Prostate gland (tissue), 2 donors: Measurements from ENCODE around the gene NXN.

Experiments used
- CTCF ChIP-seq, 4 experiments: fragments of 200-600 bp in 2 of 4; fragments of 450-650 bp in 2 of 4; sonication (generic) in 2 of 4; IDR thresholded peaks; 1 replicate in 3 of 4; 2 replicates in 1 of 4; pipeline ENCODE4 v1.5.1; 2016 to 2019; ENCODE audit warnings: antibody characterized with exemption in 4 of 4, mild to moderate bottlenecking in 2 of 4, moderate library complexity in 2 of 4
- POLR2A ChIP-seq: fragments of 450-650 bp; IDR thresholded peaks from one replicate; pipeline ENCODE4 v1.6.1; 2016; ENCODE audit warnings: antibody characterized with exemption, mild to moderate bottlenecking

DNA sequence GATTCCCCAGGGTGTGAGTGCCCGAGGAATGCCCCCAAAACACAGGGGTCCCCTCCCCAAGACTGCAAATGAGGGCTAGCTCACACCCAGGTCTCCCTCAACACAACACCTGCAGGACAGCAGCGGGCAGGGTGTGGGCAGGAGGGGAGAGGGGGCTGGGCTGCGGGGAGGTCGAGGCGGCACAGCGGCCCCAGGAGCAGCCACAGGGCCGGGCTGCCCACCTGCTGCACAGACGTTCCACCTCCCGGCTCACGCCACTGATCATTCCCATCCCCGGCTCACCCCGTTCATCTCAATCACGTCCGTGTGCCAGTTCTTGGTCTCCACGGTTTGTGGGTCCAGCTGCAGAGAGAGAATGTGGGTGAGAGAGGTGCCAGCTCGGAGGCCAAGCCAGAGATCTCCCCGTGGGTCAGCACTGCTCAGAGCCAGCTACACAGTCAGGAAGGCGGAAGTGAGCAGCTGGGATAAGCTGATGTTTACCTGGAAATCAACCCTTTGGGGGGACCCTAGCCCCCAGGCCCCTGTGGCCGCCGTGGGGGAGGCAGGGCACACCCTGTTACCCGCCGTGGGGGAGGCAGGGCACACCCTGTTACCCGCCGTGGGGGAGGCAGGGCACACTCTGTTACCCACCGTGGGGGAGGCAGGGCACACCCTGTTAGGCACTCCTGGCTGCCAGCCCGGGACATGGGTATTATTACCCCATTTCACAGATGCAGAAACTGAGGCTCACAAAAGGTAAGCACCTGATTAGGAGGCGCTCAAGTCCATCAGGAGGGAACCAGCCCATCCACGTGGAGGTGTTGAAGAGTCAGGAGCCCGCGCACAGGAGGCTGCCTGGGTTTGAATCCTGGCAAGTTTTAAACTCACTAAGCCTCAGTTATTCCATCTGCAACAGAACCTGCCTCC lies 33.5 kb upstream of the NXN start:
- TF ChIP-seq POLR2A (no peak), CTCF (IDR thresholded peaks at IDR 0.05) (no peak)
